Measurements from ENCODE around the gene SCUBE3. TPM values are rescaled to one million over a fixed set of nuclear protein-coding genes. Genes with fewer than 3 reads are reported as not detected.

SCUBE3 gene
- total and polyA plus RNA-seq, 2 of the 8 experiments (the other 6 are each of a cell fraction or from before 2014, with no cell fraction given), result 0.80 to 1.0 TPM

DNA sequence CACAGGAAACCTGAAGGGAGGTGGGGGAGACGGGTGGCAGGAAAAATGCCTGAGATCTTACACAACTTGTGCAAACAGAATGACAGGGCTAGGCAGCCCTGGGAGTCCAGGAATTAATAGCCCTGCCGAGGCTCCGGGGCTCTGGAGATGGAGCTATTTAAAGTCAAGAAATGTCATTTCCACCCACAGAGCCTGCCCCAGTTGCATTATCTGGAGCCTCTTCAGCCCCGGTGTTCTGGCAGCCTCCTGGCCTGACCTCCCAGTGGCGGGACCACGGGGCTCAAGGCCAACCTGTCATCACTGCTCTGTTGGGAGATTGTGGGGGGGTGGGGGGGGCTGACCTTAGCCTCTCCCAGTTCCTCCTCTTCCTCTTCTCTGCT is 28.5 kb upstream of the SCUBE3 start (continued):
- TF ChIP-seq RXRA (IDR thresholded peaks at IDR 0.05; ENCODE audit: insufficient read depth, low read depth, low read length) (no peak), YY1 (IDR thresholded peaks at IDR 0.05; ENCODE audit: low read depth, low read length) (no peak), HDAC6 (IDR thresholded peaks at IDR 0.05; ENCODE audit: low read depth, low read length) (no peak), EZH2 (IDR thresholded peaks at IDR 0.05; ENCODE audit: low read depth, low read length, severe bottlenecking) (no peak)
- TF ChIP-seq, protein P1, sequence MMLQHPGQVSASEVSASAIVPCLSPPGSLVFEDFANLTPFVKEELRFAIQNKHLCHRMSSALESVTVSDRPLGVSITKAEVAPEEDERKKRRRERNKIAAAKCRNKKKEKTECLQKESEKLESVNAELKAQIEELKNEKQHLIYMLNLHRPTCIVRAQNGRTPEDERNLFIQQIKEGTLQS (IDR thresholded peaks at IDR 0.05; ENCODE audit: insufficient read depth, low read depth, low read length), result no peak

Measured in H1 (cell line).